ENCODE results near the gene ALDH1L1. TPM values are rescaled to one million over a fixed set of nuclear protein-coding genes. Genes with fewer than 3 reads are reported as not detected.

ALDH1L1 gene
- total RNA-seq, 1 experiment from 2014 or later, result 1.2 TPM

DNA sequence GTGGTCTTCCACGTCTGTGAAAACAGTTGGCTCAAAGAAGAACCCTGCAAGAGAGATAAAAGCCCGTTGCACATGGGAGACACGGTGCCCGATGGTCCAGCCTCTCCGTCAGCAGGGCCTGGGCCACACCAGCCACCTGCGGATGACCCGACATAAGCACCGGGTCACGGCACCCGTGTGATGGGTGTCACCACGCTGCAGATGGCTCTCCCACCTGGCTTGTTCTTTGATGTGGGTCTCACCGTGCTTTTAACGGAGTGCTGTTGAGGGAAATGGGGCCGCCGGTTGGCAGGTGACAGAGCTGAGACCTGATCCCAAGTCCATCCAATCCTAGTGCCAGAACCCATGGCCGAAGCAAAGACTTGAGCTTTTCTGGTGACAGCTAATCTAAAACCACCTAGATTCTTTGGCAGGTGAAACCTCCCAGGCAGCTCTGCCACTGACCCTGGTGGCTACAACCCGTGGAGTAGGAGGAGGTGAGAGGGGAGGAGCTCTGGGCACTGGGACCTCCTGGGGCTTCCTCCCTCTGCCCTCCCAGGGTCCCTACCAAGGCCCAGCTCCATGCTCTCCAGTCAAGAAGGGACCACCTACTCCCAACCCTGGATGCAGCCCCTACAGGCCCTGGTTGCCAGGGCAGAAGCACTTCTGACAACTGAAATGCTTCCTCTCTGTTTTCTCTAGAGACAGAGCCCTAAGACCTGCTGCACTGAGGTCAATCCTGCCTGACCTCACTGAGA lies 73.0 kb downstream of the ALDH1L1 start:
- DNase-seq (ENCODE audit: low spot score), result no peak
- ChIA-PET CTCF (interaction anchor here (0.7 to 1.2 kb wide), 3 partner anchors 23 to 26 kb away, joined by 3 read pairs; no protein-coding TSS in a partner anchor), POLR2A (no interaction called here)
- Mint-ChIP-seq H3K36me3 (no peaks in the 10 kb centered on the region), H3K27me3 (ENCODE audit: low read depth) (no peaks in the 10 kb centered on the region; the same call in 1 of the 2 replicates), H3K9me3 (no peaks in the 10 kb centered on the region), H3K27ac (no peak overlapping the region), H3K4me1 (no peaks in the 10 kb centered on the region), H3K4me3 (no peak overlapping the region)
- TF ChIP-seq, protein P1, sequence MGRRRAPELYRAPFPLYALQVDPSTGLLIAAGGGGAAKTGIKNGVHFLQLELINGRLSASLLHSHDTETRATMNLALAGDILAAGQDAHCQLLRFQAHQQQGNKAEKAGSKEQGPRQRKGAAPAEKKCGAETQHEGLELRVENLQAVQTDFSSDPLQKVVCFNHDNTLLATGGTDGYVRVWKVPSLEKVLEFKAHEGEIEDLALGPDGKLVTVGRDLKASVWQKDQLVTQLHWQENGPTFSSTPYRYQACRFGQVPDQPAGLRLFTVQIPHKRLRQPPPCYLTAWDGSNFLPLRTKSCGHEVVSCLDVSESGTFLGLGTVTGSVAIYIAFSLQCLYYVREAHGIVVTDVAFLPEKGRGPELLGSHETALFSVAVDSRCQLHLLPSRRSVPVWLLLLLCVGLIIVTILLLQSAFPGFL (CRISPR knock-in tag; IDR thresholded peaks at IDR 0.05; ENCODE audit: borderline replicate concordance), result no peak
- TF ChIP-seq TEAD1 (CRISPR knock-in tag; IDR thresholded peaks at IDR 0.05) (no peak), ZBTB21 (CRISPR knock-in tag; IDR thresholded peaks at IDR 0.05; ENCODE audit: borderline replicate concordance) (no peak), IRF2 (CRISPR knock-in tag; IDR thresholded peaks at IDR 0.05; ENCODE audit: borderline replicate concordance, low read depth) (no peak), NR2C2 (CRISPR knock-in tag; IDR thresholded peaks at IDR 0.05) (no peak), FOXP1 (CRISPR knock-in tag; IDR thresholded peaks at IDR 0.05; ENCODE audit: borderline replicate concordance) (no peak), NR1H2 (CRISPR knock-in tag; IDR thresholded peaks at IDR 0.05) (no peak), ZNF138 (CRISPR knock-in tag; conservative IDR thresholded peaks at IDR 0.05) (no peak), NFE2L1 (CRISPR knock-in tag; IDR thresholded peaks at IDR 0.05) (no peak), ZNF396 (CRISPR knock-in tag; IDR thresholded peaks at IDR 0.05; ENCODE audit: borderline replicate concordance) (no peak), ZNF121 (CRISPR knock-in tag; IDR thresholded peaks at IDR 0.05) (no peak), ZNF423 (CRISPR knock-in tag; IDR thresholded peaks at IDR 0.05) (no peak)
- TF ChIP-seq, protein P2, sequence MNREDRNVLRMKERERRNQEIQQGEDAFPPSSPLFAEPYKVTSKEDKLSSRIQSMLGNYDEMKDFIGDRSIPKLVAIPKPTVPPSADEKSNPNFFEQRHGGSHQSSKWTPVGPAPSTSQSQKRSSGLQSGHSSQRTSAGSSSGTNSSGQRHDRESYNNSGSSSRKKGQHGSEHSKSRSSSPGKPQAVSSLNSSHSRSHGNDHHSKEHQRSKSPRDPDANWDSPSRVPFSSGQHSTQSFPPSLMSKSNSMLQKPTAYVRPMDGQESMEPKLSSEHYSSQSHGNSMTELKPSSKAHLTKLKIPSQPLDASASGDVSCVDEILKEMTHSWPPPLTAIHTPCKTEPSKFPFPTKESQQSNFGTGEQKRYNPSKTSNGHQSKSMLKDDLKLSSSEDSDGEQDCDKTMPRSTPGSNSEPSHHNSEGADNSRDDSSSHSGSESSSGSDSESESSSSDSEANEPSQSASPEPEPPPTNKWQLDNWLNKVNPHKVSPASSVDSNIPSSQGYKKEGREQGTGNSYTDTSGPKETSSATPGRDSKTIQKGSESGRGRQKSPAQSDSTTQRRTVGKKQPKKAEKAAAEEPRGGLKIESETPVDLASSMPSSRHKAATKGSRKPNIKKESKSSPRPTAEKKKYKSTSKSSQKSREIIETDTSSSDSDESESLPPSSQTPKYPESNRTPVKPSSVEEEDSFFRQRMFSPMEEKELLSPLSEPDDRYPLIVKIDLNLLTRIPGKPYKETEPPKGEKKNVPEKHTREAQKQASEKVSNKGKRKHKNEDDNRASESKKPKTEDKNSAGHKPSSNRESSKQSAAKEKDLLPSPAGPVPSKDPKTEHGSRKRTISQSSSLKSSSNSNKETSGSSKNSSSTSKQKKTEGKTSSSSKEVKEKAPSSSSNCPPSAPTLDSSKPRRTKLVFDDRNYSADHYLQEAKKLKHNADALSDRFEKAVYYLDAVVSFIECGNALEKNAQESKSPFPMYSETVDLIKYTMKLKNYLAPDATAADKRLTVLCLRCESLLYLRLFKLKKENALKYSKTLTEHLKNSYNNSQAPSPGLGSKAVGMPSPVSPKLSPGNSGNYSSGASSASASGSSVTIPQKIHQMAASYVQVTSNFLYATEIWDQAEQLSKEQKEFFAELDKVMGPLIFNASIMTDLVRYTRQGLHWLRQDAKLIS (CRISPR knock-in tag; IDR thresholded peaks at IDR 0.05; ENCODE audit: borderline replicate concordance), result no peak
- TF ChIP-seq, protein P3, sequence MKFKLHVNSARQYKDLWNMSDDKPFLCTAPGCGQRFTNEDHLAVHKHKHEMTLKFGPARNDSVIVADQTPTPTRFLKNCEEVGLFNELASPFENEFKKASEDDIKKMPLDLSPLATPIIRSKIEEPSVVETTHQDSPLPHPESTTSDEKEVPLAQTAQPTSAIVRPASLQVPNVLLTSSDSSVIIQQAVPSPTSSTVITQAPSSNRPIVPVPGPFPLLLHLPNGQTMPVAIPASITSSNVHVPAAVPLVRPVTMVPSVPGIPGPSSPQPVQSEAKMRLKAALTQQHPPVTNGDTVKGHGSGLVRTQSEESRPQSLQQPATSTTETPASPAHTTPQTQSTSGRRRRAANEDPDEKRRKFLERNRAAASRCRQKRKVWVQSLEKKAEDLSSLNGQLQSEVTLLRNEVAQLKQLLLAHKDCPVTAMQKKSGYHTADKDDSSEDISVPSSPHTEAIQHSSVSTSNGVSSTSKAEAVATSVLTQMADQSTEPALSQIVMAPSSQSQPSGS (CRISPR knock-in tag; IDR thresholded peaks at IDR 0.05; ENCODE audit: borderline replicate concordance, low read depth), result no peak
- TF ChIP-seq, protein P4, sequence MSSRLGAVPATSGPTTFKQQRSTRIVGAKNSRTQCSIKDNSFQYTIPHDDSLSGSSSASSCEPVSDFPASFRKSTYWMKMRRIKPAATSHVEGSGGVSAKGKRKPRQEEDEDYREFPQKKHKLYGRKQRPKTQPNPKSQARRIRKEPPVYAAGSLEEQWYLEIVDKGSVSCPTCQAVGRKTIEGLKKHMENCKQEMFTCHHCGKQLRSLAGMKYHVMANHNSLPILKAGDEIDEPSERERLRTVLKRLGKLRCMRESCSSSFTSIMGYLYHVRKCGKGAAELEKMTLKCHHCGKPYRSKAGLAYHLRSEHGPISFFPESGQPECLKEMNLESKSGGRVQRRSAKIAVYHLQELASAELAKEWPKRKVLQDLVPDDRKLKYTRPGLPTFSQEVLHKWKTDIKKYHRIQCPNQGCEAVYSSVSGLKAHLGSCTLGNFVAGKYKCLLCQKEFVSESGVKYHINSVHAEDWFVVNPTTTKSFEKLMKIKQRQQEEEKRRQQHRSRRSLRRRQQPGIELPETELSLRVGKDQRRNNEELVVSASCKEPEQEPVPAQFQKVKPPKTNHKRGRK (CRISPR knock-in tag; IDR thresholded peaks at IDR 0.05; ENCODE audit: borderline replicate concordance), result no peak
- TF ChIP-seq, protein P5, sequence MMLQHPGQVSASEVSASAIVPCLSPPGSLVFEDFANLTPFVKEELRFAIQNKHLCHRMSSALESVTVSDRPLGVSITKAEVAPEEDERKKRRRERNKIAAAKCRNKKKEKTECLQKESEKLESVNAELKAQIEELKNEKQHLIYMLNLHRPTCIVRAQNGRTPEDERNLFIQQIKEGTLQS (CRISPR knock-in tag; conservative IDR thresholded peaks at IDR 0.05), result no peak
- TF ChIP-seq, protein P6, sequence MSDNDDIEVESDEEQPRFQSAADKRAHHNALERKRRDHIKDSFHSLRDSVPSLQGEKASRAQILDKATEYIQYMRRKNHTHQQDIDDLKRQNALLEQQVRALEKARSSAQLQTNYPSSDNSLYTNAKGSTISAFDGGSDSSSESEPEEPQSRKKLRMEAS (CRISPR knock-in tag; IDR thresholded peaks at IDR 0.05), result no peak
- TF ChIP-seq, protein P7, sequence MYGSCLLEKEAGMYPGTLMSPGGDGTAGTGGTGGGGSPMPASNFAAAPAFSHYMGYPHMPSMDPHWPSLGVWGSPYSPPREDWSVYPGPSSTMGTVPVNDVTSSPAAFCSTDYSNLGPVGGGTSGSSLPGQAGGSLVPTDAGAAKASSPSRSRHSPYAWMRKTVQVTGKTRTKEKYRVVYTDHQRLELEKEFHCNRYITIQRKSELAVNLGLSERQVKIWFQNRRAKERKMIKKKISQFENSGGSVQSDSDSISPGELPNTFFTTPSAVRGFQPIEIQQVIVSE (CRISPR knock-in tag; IDR thresholded peaks at IDR 0.05; ENCODE audit: borderline replicate concordance), result no peak
- TF ChIP-seq, protein P8, sequence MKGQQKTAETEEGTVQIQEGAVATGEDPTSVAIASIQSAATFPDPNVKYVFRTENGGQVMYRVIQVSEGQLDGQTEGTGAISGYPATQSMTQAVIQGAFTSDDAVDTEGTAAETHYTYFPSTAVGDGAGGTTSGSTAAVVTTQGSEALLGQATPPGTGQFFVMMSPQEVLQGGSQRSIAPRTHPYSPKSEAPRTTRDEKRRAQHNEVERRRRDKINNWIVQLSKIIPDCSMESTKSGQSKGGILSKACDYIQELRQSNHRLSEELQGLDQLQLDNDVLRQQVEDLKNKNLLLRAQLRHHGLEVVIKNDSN (CRISPR knock-in tag; IDR thresholded peaks at IDR 0.05), result no peak
- no peak for ATAC-seq
